PC-3 (cell line): ENCODE results near the gene CD4. TPM values are rescaled to one million over a fixed set of nuclear protein-coding genes. Genes with fewer than 3 reads are reported as not detected.

Experiments
- ATAC-seq: fragments of 200-7000 bp; cut with Tn5 transposase; 2 replicates; pipeline ENCODE4 v1.9.1; 2020; ENCODE audit warnings: mild to moderate bottlenecking, moderate library complexity
- BruUV-seq: library from RNA; stranded (reverse); fragments of 400-500 nt; replicated peaks from 2 replicates; lab custom pipeline; 2021; lab: Mats Ljungman, UMichigan
- CTCF ChIA-PET: fragments of 300-600 bp; sonication (Branson Sonifier 250); formaldehyde crosslinking; loops from one replicate; lab custom pipeline; 2022; ENCODE audit warnings: antibody characterized with exemption; lab: Charles Lee
- POLR2A ChIA-PET: fragments of 300-600 bp; sonication (Branson Sonifier 250); formaldehyde crosslinking; loops from one replicate; lab custom pipeline; 2022; ENCODE audit warnings: antibody characterized with exemption; ENCODE audit not compliant: unreplicated experiment; lab: Charles Lee
- DNase-seq: peaks from one replicate; pipeline ENCODE4 v3.0.0-alpha.2; 2015
- H2AFZ ChIP-seq: fragments of 300-600 bp; sonication (generic); 2 replicates; pipeline ENCODE4 v1.6.0; 2016; ENCODE audit warnings: antibody characterized with exemption, low read length
- H3F3A ChIP-seq: fragments of 300-600 bp; sonication (generic); one replicate; pipeline ENCODE4 v1.6.0; 2017; ENCODE audit warnings: antibody characterized with exemption, low read length, control low read depth, mild to moderate bottlenecking; ENCODE audit not compliant: unreplicated experiment
- H3K27ac ChIP-seq: fragments of 300-600 bp; sonication (generic); 2 replicates; pipeline ENCODE4 v1.5.1; 2016; ENCODE audit warnings: mild to moderate bottlenecking, low read length
- H3K27me3 ChIP-seq: fragments of 300-600 bp; sonication (generic); 2 replicates; pipeline ENCODE4 v1.6.1; 2016; ENCODE audit warnings: low read length, mixed read lengths
- H3K36me3 ChIP-seq: fragments of 300-600 bp; sonication (generic); 2 replicates; pipeline ENCODE4 v1.6.1; 2016; ENCODE audit warnings: low read depth, mixed run types, low read length, mixed read lengths
- H3K4me1 ChIP-seq: fragments of 300-600 bp; sonication (generic); 2 replicates; pipeline ENCODE4 v1.5.1; 2016; ENCODE audit warnings: low read length; ENCODE audit not compliant: insufficient read depth
- H3K4me2 ChIP-seq: fragments of 300-600 bp; sonication (generic); 2 replicates; pipeline ENCODE4 v1.6.0; 2016; ENCODE audit warnings: low read length
- H3K4me3 ChIP-seq: fragments of 300-600 bp; sonication (generic); 2 replicates; pipeline ENCODE4 v1.5.1; 2016; ENCODE audit warnings: mild to moderate bottlenecking, low read length, mixed read lengths
- H3K79me2 ChIP-seq: fragments of 300-600 bp; sonication (generic); 2 replicates; pipeline ENCODE4 v1.6.1; 2017; ENCODE audit warnings: low read length, mixed read lengths
- H3K9ac ChIP-seq: fragments of 300-600 bp; sonication (generic); 2 replicates; pipeline ENCODE4 v1.6.0; 2016; ENCODE audit warnings: mild to moderate bottlenecking, low read length
- H3K9me2 ChIP-seq: fragments of 300-600 bp; sonication (generic); replicated peaks from 2 replicates; pipeline ENCODE4 v1.6.1; 2016; ENCODE audit warnings: mixed run types, low read length, mixed read lengths
- H3K9me3 ChIP-seq: fragments of 300-600 bp; sonication (generic); 2 replicates; pipeline ENCODE4 v1.6.1; 2016; ENCODE audit warnings: low read length, mixed read lengths
- H4K20me1 ChIP-seq: fragments of 300-600 bp; sonication (generic); 2 replicates; pipeline ENCODE4 v1.6.1; 2016; ENCODE audit warnings: low read length, mixed read lengths
- EZH2 ChIP-seq: fragments of 300-600 bp; sonication (generic); IDR thresholded peaks from one replicate; pipeline ENCODE4 v1.6.1; 2017; ENCODE audit warnings: antibody characterized with exemption, mild to moderate bottlenecking, low read length; ENCODE audit not compliant: unreplicated experiment
- EZH2phosphoT487 ChIP-seq: fragments of 300-600 bp; sonication (generic); IDR thresholded peaks from 2 replicates; pipeline ENCODE4 v1.6.1; 2018; ENCODE audit warnings: mild to moderate bottlenecking, antibody characterized with exemption, low read length, borderline replicate concordance
- intact Hi-C: fragments of 100-400 bp; cut with micrococcal nuclease; formaldehyde crosslinking; loops from 2 replicates; pipeline ENCODE4 v1.9.0; 2023
- total RNA-seq: library from RNA; depleted of rRNA; stranded (reverse); fragments of >200 nt; gene quantifications from 2 replicates; pipeline ENCODE4 v1.2.3, GENCODE V29; 2014
- TF ChIP-seq, protein P1 (sequence below): fragments of 300-600 bp; sonication (generic); conservative IDR thresholded peaks from 2 replicates; pipeline ENCODE4 v1.5.1; 2017; ENCODE audit warnings: antibody characterized with exemption, low read depth, mild to moderate bottlenecking, low read length

Gene CD4
- total RNA-seq, 1 experiment from 2014 or later, result not detected

DNA sequence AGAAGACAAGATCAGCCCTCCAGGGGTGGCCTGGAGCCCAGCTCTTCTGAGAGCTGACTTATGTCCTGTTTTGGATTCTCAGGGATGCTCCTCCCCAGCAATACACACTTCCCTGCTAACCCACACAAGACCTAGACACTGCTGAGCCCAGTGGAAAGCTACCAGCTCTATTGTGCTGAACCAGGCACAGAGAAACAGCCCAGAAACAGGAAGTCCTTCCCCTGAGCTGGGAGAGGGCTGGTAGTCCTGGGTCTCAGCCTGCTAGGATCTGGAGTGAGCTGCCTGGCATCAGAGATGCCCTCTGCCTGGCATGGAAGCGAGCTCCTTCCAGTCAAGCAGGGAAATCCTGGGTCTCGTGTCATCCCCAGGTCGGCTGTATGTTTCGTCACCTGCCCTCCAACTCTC, 18.2 kb upstream of the CD4 start:
- Histone ChIP-seq H3K4me1 (peaks cover 12% of the 10 kb centered on the region), H3K9me2 (no peaks in the 10 kb centered on the region), H3K9me3 (no peaks in the 10 kb centered on the region), H3K27me3 (no peaks in the 10 kb centered on the region), H3K4me2 (no peak overlapping the region), H3K36me3 (no peaks in the 10 kb centered on the region), H3K79me2 (peaks cover 27% of the 10 kb centered on the region), H3K9ac (no peak overlapping the region), H3K4me3 (no peak overlapping the region), H3F3A (no peaks in the 10 kb centered on the region), H2AFZ (no peak overlapping the region), H4K20me1 (no peaks in the 10 kb centered on the region; the same call in 1 of the 2 replicates), H3K27ac (no peak overlapping the region)
- BruUV-seq, result no TSS peak
- DNase-seq (no peak), ATAC-seq (no peak)
- ChIA-PET CTCF (no interaction called here), POLR2A (no interaction called here)
- no peak for TF ChIP-seq EZH2
- no peak for TF ChIP-seq EZH2phosphoT487
- TF ChIP-seq, protein P1, sequence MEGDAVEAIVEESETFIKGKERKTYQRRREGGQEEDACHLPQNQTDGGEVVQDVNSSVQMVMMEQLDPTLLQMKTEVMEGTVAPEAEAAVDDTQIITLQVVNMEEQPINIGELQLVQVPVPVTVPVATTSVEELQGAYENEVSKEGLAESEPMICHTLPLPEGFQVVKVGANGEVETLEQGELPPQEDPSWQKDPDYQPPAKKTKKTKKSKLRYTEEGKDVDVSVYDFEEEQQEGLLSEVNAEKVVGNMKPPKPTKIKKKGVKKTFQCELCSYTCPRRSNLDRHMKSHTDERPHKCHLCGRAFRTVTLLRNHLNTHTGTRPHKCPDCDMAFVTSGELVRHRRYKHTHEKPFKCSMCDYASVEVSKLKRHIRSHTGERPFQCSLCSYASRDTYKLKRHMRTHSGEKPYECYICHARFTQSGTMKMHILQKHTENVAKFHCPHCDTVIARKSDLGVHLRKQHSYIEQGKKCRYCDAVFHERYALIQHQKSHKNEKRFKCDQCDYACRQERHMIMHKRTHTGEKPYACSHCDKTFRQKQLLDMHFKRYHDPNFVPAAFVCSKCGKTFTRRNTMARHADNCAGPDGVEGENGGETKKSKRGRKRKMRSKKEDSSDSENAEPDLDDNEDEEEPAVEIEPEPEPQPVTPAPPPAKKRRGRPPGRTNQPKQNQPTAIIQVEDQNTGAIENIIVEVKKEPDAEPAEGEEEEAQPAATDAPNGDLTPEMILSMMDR, result no peak
- intact Hi-C loops, result no loop called here

DNA sequence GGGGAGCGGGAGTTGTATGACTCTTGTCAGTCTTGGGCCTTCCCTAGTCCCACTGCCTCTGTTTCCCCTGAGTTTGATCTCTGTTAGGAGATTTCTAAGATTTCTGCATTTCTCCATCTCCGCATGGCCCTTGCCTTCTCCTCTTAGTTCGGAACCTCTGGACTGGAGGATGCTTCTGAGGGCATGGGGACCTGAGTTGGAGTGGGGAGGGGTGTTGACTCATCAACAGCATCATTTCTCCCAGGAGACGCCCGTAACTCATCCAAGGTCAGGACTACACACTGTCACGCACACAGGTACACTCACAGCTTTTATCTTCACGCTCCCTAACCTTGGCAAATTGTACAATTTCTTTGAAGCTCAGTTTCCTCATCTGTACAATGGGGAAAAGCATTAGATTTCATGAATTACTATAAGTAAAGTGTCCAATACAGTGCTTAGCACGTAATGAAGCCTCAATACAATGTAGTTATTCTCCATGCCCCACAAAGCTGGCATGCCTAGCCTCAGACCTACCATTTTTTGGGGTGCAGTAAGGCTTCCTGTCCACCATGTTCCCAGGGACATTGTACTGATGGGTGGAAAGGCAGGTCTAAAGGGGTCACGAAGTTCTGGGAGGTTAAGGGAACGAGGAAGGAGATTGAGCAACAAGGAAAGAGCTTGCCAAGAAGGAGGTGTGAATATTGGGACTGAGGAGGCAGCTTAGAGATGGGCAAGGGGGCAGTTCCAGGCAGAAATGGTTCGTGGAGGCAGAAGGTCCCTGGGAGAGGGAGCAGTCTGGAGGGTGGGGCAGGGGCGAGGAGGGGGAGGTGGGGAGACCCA, 17.6 kb upstream of the CD4 start:
- Histone ChIP-seq H2AFZ (no peak overlapping the region), H3K9me3 (no peaks in the 10 kb centered on the region), H3F3A (no peaks in the 10 kb centered on the region), H3K27me3 (no peaks in the 10 kb centered on the region), H4K20me1 (no peaks in the 10 kb centered on the region; the same call in 1 of the 2 replicates), H3K4me3 (no peak overlapping the region), H3K4me1 (peaks cover 12% of the 10 kb centered on the region), H3K4me2 (no peak overlapping the region), H3K9ac (no peak overlapping the region), H3K9me2 (no peaks in the 10 kb centered on the region), H3K79me2 (peaks cover 27% of the 10 kb centered on the region), H3K36me3 (no peaks in the 10 kb centered on the region), H3K27ac (no peak overlapping the region)
- ChIA-PET POLR2A (no interaction called here), CTCF (interaction anchor here (1.0 kb wide), 1 partner anchor 19 kb away, joined by 3 read pairs; the partner anchor contains the start of gene MLF2)
- no TSS peak for BruUV-seq
- ATAC-seq (no peak), DNase-seq (no peak)
- TF ChIP-seq EZH2phosphoT487, result no peak
- TF ChIP-seq, protein P1, result no peak
- no peak for TF ChIP-seq EZH2
- intact Hi-C loops, result no loop called here

DNA sequence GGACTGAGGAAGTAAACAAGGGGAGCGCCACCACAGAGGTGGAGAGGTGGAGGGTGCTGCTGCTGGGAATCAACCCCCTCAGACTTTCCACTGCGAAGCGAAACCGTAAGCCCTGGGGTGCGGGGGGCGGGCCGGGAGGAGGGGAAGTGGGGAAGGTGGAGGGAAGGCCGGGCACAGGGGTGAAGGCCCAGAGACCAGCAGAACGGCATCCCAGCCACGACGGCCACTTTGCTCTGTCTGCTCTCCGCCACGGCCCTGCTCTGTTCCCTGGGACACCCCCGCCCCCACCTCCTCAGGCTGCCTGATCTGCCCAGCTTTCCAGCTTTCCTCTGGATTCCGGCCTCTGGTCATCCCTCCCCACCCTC, 17.0 kb upstream of the CD4 start, which contains the start of gene LAG3:
LAG3 (plus strand) TSS at position 190 of the 365 bp plus-strand sequence. CDS start 333 bp downstream, outside the sequence.
- no TSS peak for BruUV-seq
- H2AFZ ChIP-seq, result no peak within 1 kb of the TSS
- no peaks in the 10 kb centered on the region for H3K27me3 ChIP-seq
- no peak within 1 kb of the TSS for H3K9ac ChIP-seq
- peaks cover 22% of the 10 kb centered on the region for H3K79me2 ChIP-seq
- no peaks in the 10 kb centered on the region for H3K9me2 ChIP-seq
- no peak within 1 kb of the TSS for H3K27ac ChIP-seq
- TF ChIP-seq EZH2 (no peak), EZH2phosphoT487 (no peak)
- TF ChIP-seq, protein P1, result no peak
- ChIA-PET CTCF (interaction anchor here (1.0 kb wide), 1 partner anchor 19 kb away, joined by 3 read pairs; the partner anchor contains the start of gene MLF2), POLR2A (no interaction called here)
- intact Hi-C loops, result no loop called here
- ATAC-seq (no peak), DNase-seq (no peak)
- H3K36me3 ChIP-seq, result no peaks in the 10 kb centered on the region
- H3K4me3 ChIP-seq, result no peak within 1 kb of the TSS
- H3F3A ChIP-seq, result no peaks in the 10 kb centered on the region
- no peak within 1 kb of the TSS for H3K4me2 ChIP-seq
- H3K4me1 ChIP-seq, result peaks cover 12% of the 10 kb centered on the region
- H4K20me1 ChIP-seq, result no peaks in the 10 kb centered on the region; the same call in 1 of the 2 replicates
- H3K9me3 ChIP-seq, result no peaks in the 10 kb centered on the region
